Activated CD4-positive, CD25-positive, alpha-beta regulatory T cell treated with anti-CD3 and anti-CD28 coated beads, Interleukin-2, amount 50 U/mL, for 72 hours (primary cell): ENCODE measurements around the gene MLST8.
A peak's percentile ranks its signal among the peaks of the same experiment; 100 is the strongest.

Experiments
- DNase-seq: peaks from one replicate; pipeline ENCODE4 v3.0.0; 2021

The MLST8 gene

GRCh38 chr16:2210386-2211365, 5.4 kb downstream of the MLST8 start, which contains the start of gene BRICD5:
Gene BRICD5 (minus strand): TSS chr16:2210863. CDS start chr16:2210833, 30 bp downstream.
- DNase-seq: no peak

- no peak for DNase-seq
Observed at GRCh38 chr16:2211923-2212347, 6.7 kb downstream of the MLST8 start.

GRCh38 chr16:2212362-2213324, 7.4 kb downstream of the MLST8 start:
- no peak for DNase-seq

- DNase-seq: no peak
Observed at GRCh38 chr16:2213817-2214718, 8.8 kb downstream of the MLST8 start.

GRCh38 chr16:2214719-2214968, 9.4 kb downstream of the MLST8 start, which contains the start of gene PGP:
Gene PGP (minus strand): TSS chr16:2214840. CDS start chr16:2214777, 63 bp downstream.
- DNase-seq: no peak

GRCh38 chr16:2216330-2216729, 11.1 kb downstream of the MLST8 start:
- DNase-seq: no peak

- peak; percentile 100 for DNase-seq
Observed at GRCh38 chr16:2223221-2223941, 18.1 kb downstream of the MLST8 start, which contains the start of gene E4F1. Gene E4F1 (plus strand): TSS chr16:2223591. CDS start chr16:2223614, 23 bp downstream.

GRCh38 chr16:2223942-2224486, 18.8 kb downstream of the MLST8 start:
- DNase-seq: no peak

- DNase-seq: no peak
Observed at GRCh38 chr16:2226245-2226793, 21.1 kb downstream of the MLST8 start.

- no peak for DNase-seq
Observed at GRCh38 chr16:2226918-2227317, 21.7 kb downstream of the MLST8 start.

- DNase-seq: no peak
Observed at GRCh38 chr16:2228161-2228824, 23.0 kb downstream of the MLST8 start.

GRCh38 chr16:2229091-2229490, 23.8 kb downstream of the MLST8 start:
- no peak for DNase-seq

GRCh38 chr16:2229632-2230250, 24.5 kb downstream of the MLST8 start:
- DNase-seq: no peak

GRCh38 chr16:2230376-2230775, 25.1 kb downstream of the MLST8 start:
- DNase-seq: no peak

GRCh38 chr16:2231016-2231931, 26.0 kb downstream of the MLST8 start:
- no peak for DNase-seq

- DNase-seq: no peak
Observed at GRCh38 chr16:2232094-2232990, 27.1 kb downstream of the MLST8 start.

- no peak for DNase-seq
Observed at GRCh38 chr16:2233046-2233775, 28.0 kb downstream of the MLST8 start.
